ENCODE data around the gene ACBD6. TPM values are rescaled to one million over a fixed set of nuclear protein-coding genes. Genes with fewer than 3 reads are reported as not detected.

Gene ACBD6
- total and polyA plus RNA-seq, 4 donors: 8.3 to 17.3 (median 14.0) TPM

DNA sequence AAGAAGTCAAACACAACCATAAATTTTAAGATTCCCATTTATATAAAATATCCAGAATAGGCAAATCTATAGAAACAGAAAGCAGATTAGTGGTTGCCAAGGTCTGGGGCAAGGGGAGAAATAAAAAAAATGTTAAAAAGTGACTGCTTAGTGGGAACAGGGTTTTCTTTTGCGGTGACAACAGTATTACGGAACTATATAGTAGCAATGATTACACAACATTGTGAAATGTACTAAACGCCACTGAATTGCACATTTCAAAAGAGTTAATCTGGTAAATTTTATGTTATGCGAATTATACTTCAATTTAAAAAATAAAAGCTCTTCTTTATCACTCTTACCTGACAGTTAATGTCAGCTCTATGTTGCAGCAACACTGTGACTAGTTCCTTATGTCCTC, 105.2 kb downstream of the ACBD6 start:
- H3K4me3 ChIP-seq (ENCODE audit: low read depth in 1 of 3, low read length in 3 of 3): no peak overlapping the region
- no peaks in the 10 kb centered on the region for H3K9me3 ChIP-seq (ENCODE audit: control insufficient read depth in 4 of 4, low read length in 3 of 4)
- DNase-seq (ENCODE audit: low spot score): no peak
- TF ChIP-seq RXRA (IDR thresholded peaks at IDR 0.05) (no peak), RAD21 (IDR thresholded peaks at IDR 0.05) (no peak), JUND (IDR thresholded peaks at IDR 0.05) (no peak), GABPA (IDR thresholded peaks at IDR 0.05 in 1 of 2, conservative IDR thresholded peaks at IDR 0.05 in 1 of 2) (no peak), SP1 (IDR thresholded peaks at IDR 0.05) (no peak), FOXA2 (IDR thresholded peaks at IDR 0.05) (no peak), YY1 (IDR thresholded peaks at IDR 0.05) (no peak), NR2F2 (IDR thresholded peaks at IDR 0.05) (no peak), TAF1 (conservative IDR thresholded peaks at IDR 0.05) (no peak), EGR1 (IDR thresholded peaks at IDR 0.05; ENCODE audit: low read depth in 2 of 2) (no peak), FOXA1 (IDR thresholded peaks at IDR 0.05) (no peak), HNF4G (IDR thresholded peaks at IDR 0.05) (no peak), HNF4A (conservative IDR thresholded peaks at IDR 0.05) (no peak)
- TF ChIP-seq, protein P1, sequence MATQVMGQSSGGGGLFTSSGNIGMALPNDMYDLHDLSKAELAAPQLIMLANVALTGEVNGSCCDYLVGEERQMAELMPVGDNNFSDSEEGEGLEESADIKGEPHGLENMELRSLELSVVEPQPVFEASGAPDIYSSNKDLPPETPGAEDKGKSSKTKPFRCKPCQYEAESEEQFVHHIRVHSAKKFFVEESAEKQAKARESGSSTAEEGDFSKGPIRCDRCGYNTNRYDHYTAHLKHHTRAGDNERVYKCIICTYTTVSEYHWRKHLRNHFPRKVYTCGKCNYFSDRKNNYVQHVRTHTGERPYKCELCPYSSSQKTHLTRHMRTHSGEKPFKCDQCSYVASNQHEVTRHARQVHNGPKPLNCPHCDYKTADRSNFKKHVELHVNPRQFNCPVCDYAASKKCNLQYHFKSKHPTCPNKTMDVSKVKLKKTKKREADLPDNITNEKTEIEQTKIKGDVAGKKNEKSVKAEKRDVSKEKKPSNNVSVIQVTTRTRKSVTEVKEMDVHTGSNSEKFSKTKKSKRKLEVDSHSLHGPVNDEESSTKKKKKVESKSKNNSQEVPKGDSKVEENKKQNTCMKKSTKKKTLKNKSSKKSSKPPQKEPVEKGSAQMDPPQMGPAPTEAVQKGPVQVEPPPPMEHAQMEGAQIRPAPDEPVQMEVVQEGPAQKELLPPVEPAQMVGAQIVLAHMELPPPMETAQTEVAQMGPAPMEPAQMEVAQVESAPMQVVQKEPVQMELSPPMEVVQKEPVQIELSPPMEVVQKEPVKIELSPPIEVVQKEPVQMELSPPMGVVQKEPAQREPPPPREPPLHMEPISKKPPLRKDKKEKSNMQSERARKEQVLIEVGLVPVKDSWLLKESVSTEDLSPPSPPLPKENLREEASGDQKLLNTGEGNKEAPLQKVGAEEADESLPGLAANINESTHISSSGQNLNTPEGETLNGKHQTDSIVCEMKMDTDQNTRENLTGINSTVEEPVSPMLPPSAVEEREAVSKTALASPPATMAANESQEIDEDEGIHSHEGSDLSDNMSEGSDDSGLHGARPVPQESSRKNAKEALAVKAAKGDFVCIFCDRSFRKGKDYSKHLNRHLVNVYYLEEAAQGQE (IDR thresholded peaks at IDR 0.05): no peak
- TF ChIP-seq, protein P2, sequence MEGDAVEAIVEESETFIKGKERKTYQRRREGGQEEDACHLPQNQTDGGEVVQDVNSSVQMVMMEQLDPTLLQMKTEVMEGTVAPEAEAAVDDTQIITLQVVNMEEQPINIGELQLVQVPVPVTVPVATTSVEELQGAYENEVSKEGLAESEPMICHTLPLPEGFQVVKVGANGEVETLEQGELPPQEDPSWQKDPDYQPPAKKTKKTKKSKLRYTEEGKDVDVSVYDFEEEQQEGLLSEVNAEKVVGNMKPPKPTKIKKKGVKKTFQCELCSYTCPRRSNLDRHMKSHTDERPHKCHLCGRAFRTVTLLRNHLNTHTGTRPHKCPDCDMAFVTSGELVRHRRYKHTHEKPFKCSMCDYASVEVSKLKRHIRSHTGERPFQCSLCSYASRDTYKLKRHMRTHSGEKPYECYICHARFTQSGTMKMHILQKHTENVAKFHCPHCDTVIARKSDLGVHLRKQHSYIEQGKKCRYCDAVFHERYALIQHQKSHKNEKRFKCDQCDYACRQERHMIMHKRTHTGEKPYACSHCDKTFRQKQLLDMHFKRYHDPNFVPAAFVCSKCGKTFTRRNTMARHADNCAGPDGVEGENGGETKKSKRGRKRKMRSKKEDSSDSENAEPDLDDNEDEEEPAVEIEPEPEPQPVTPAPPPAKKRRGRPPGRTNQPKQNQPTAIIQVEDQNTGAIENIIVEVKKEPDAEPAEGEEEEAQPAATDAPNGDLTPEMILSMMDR (IDR thresholded peaks at IDR 0.05; ENCODE audit: low read depth, low read length, missing input control): no peak
- TF ChIP-seq, protein P3, sequence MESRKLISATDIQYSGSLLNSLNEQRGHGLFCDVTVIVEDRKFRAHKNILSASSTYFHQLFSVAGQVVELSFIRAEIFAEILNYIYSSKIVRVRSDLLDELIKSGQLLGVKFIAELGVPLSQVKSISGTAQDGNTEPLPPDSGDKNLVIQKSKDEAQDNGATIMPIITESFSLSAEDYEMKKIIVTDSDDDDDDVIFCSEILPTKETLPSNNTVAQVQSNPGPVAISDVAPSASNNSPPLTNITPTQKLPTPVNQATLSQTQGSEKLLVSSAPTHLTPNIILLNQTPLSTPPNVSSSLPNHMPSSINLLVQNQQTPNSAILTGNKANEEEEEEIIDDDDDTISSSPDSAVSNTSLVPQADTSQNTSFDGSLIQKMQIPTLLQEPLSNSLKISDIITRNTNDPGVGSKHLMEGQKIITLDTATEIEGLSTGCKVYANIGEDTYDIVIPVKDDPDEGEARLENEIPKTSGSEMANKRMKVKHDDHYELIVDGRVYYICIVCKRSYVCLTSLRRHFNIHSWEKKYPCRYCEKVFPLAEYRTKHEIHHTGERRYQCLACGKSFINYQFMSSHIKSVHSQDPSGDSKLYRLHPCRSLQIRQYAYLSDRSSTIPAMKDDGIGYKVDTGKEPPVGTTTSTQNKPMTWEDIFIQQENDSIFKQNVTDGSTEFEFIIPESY (IDR thresholded peaks at IDR 0.05): no peak
- TF ChIP-seq, protein P4, sequence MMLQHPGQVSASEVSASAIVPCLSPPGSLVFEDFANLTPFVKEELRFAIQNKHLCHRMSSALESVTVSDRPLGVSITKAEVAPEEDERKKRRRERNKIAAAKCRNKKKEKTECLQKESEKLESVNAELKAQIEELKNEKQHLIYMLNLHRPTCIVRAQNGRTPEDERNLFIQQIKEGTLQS (IDR thresholded peaks at IDR 0.05): no peak
- TF ChIP-seq, protein P5, sequence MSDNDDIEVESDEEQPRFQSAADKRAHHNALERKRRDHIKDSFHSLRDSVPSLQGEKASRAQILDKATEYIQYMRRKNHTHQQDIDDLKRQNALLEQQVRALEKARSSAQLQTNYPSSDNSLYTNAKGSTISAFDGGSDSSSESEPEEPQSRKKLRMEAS (IDR thresholded peaks at IDR 0.05): no peak
- 79% methylated on average over 4 of the region's 4 CpGs for WGBS
- H3K36me3 ChIP-seq (ENCODE audit: control insufficient read depth in 4 of 4, insufficient read depth in 3 of 4, low read depth in 1 of 4, low read length in 3 of 4): no peaks in the 10 kb centered on the region
- no peak overlapping the region for H3K27ac ChIP-seq (ENCODE audit: low read depth in 1 of 2, low read length in 2 of 2)
- H3K4me1 ChIP-seq (ENCODE audit: control insufficient read depth in 4 of 4, insufficient read depth in 4 of 4, low read length in 3 of 4): no peaks in the 10 kb centered on the region
- no peak overlapping the region for H3K9ac ChIP-seq (ENCODE audit: low read depth in 1 of 2, low read length in 2 of 2)
- no peaks in the 10 kb centered on the region for H3K27me3 ChIP-seq (ENCODE audit: control insufficient read depth in 4 of 4, insufficient read depth in 4 of 4, low read length in 3 of 4)

All from liver (tissue), 9 donors.